ENCODE data around the gene STX1B. TPM values are rescaled to one million over a fixed set of nuclear protein-coding genes. Genes with fewer than 3 reads are reported as not detected.

Gene STX1B
- polyA plus RNA-seq, 1 donor (not counting 4 experiments of a cell fraction or from before 2014, with no cell fraction given) = 0.34 TPM

- H3K4me2 ChIP-seq (ENCODE audit: control insufficient read depth, extremely low read depth, insufficient read depth, low read depth, low read length) = no peak overlapping the region
- no peak for FAIRE-seq
- H3K79me2 ChIP-seq (ENCODE audit: control insufficient read depth, insufficient read depth, low read length) = peaks cover 16% of the 10 kb centered on the region
- peaks cover 9 to 14% of the 10 kb centered on the region in 2 experiments for H3K36me3 ChIP-seq (ENCODE audit: control insufficient read depth in 2 of 2, extremely low read depth in 1 of 2, insufficient read depth in 2 of 2, low read length in 2 of 2)
- H3K9ac ChIP-seq (ENCODE audit: control insufficient read depth, extremely low read depth, insufficient read depth, low read length) = no peak overlapping the region
- TF ChIP-seq EZH2 (IDR thresholded peaks at IDR 0.05; ENCODE audit: low read length) (no peak), CTCF (optimal IDR thresholded peaks at IDR 0.05 in 1 of 3, IDR thresholded peaks at IDR 0.05 in 1 of 3, conservative IDR thresholded peaks at IDR 0.05 in 1 of 3; ENCODE audit: extremely low read depth in 1 of 3, insufficient read depth in 2 of 3, low read length in 3 of 3) (no peak)
- dilution Hi-C loops (cut with MboI; ENCODE audit: extremely low pct_ligation_motif_present, low sequenced_read_pairs) = no loop called here
- no peaks in the 10 kb centered on the region for H3K9me1 ChIP-seq (ENCODE audit: control insufficient read depth, extremely low read depth, insufficient read depth, low read length)
- H3K27me3 ChIP-seq (ENCODE audit: control insufficient read depth, extremely low read depth, insufficient read depth, low read length) = no peaks in the 10 kb centered on the region
- no peak overlapping the region for H3K4me3 ChIP-seq (ENCODE audit: control insufficient read depth in 2 of 3, extremely low read depth in 1 of 3, insufficient read depth in 2 of 3, low read depth in 1 of 3, low read length in 3 of 3)
- no peaks in the 10 kb centered on the region for H3K9me3 ChIP-seq (ENCODE audit: control insufficient read depth, low read depth, low read length)
- no peak overlapping the region for H3K27ac ChIP-seq (ENCODE audit: control insufficient read depth, insufficient read depth, low read length)
- no peak for DNase-seq (ENCODE audit: low read depth, low spot score)
- peaks cover 2% of the 10 kb centered on the region for H4K20me1 ChIP-seq (ENCODE audit: control insufficient read depth, extremely low read depth, insufficient read depth, low read length)
- H3K4me1 ChIP-seq (ENCODE audit: control insufficient read depth, extremely low read depth, insufficient read depth, low read length) = peaks cover 22% of the 10 kb centered on the region
- H2AFZ ChIP-seq (ENCODE audit: control insufficient read depth, low read length) = no peak overlapping the region
Observed at GRCh38 chr16:30954993-30955392, 55.4 kb downstream of the STX1B start.

DNA sequence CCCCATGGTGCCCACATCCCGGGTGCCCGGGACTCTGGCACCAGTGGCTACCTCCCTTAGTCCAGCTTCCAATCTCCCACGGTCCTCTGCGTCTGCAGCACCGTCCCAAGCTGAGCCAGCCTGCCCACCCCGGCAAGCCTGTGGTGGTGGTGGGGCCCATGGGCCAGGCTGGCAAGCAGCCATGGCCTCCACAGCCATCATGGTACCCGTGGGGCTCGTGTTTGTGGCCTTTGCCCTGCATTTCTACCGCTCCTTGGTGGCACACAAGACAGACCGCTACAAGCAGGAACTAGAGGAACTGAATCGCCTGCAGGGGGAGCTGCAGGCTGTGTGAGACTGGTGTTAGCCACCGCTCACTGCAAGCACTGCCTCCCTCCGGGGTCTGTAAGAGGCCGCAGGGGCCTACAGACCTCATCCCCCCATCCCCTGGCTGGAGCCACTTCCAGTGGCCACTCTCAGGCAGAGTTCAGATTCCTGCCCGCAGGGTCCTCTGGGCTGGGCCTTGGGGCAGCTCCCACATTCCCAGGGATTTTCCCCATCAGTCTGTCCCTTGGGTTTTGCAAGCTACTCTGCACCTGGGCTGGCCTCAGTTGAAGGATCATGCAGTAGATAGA lies 56.8 kb downstream of the STX1B start:
- Histone ChIP-seq H3K4me2 (ENCODE audit: control insufficient read depth, extremely low read depth, insufficient read depth, low read depth, low read length) (no peak overlapping the region), H4K20me1 (ENCODE audit: control insufficient read depth, extremely low read depth, insufficient read depth, low read length) (no peaks in the 10 kb centered on the region), H3K79me2 (ENCODE audit: control insufficient read depth, insufficient read depth, low read length) (peaks cover 4% of the 10 kb centered on the region), H3K9ac (ENCODE audit: control insufficient read depth, extremely low read depth, insufficient read depth, low read length) (no peak overlapping the region), H2AFZ (ENCODE audit: control insufficient read depth, low read length) (no peak overlapping the region), H3K36me3 (ENCODE audit: control insufficient read depth in 2 of 2, extremely low read depth in 1 of 2, insufficient read depth in 2 of 2, low read length in 2 of 2) (peaks cover 0 to 3% of the 10 kb centered on the region in 2 experiments), H3K4me3 (ENCODE audit: control insufficient read depth in 2 of 3, extremely low read depth in 1 of 3, insufficient read depth in 2 of 3, low read depth in 1 of 3, low read length in 3 of 3) (no peak overlapping the region), H3K27me3 (ENCODE audit: control insufficient read depth, extremely low read depth, insufficient read depth, low read length) (no peaks in the 10 kb centered on the region), H3K9me3 (ENCODE audit: control insufficient read depth, low read depth, low read length) (no peaks in the 10 kb centered on the region), H3K27ac (ENCODE audit: control insufficient read depth, insufficient read depth, low read length) (no peak overlapping the region), H3K4me1 (ENCODE audit: control insufficient read depth, extremely low read depth, insufficient read depth, low read length) (peaks cover 24% of the 10 kb centered on the region), H3K9me1 (ENCODE audit: control insufficient read depth, extremely low read depth, insufficient read depth, low read length) (no peaks in the 10 kb centered on the region)
- no peak for DNase-seq (ENCODE audit: low read depth, low spot score)
- FAIRE-seq = no peak
- TF ChIP-seq CTCF (optimal IDR thresholded peaks at IDR 0.05 in 1 of 3, IDR thresholded peaks at IDR 0.05 in 1 of 3, conservative IDR thresholded peaks at IDR 0.05 in 1 of 3; ENCODE audit: extremely low read depth in 1 of 3, insufficient read depth in 2 of 3, low read length in 3 of 3) = peak; percentile 72 to 85 (median 76)
- no peak for TF ChIP-seq EZH2 (IDR thresholded peaks at IDR 0.05; ENCODE audit: low read length)
- dilution Hi-C loops (cut with MboI; ENCODE audit: extremely low pct_ligation_motif_present, low sequenced_read_pairs) = no loop called here
